H9 (cell line): ENCODE data around the gene FOXF2. TPM values are rescaled to one million over a fixed set of nuclear protein-coding genes. Genes with fewer than 3 reads are reported as not detected.

Experiments used
- DNase-seq: peaks from one replicate; pipeline ENCODE4 v3.0.0-alpha.2; 2017
- H2AFZ ChIP-seq: one replicate; pipeline ENCODE4 v1.6.1; 2013; ENCODE audit warnings: mild to moderate bottlenecking, low read length, control low read depth, moderate library complexity
- H2AK5ac ChIP-seq: 2 replicates; pipeline ENCODE4 v1.6.1; 2013; ENCODE audit warnings: low read length, control low read depth, mixed read lengths; ENCODE audit not compliant: insufficient read length
- H2BK120ac ChIP-seq: one replicate; pipeline ENCODE4 v1.6.1; 2013; ENCODE audit warnings: low read depth, mild to moderate bottlenecking, low read length, control low read depth, inconsistent platforms; ENCODE audit not compliant: poor library complexity, severe bottlenecking
- H2BK12ac ChIP-seq: 2 replicates; pipeline ENCODE4 v1.6.1; 2013; ENCODE audit warnings: low read length, control low read depth, mixed read lengths, low read depth; ENCODE audit not compliant: insufficient read length
- H2BK15ac ChIP-seq: 2 replicates; pipeline ENCODE4 v1.6.1; 2013; ENCODE audit warnings: low read depth, low read length, control low read depth
- H2BK20ac ChIP-seq: one replicate; pipeline ENCODE4 v1.6.1; 2013; ENCODE audit warnings: low read depth, mild to moderate bottlenecking, low read length, control low read depth, inconsistent platforms; ENCODE audit not compliant: poor library complexity, severe bottlenecking
- H2BK5ac ChIP-seq: 2 replicates; pipeline ENCODE4 v1.6.1; 2013; ENCODE audit warnings: low read length, control low read depth, mixed read lengths; ENCODE audit not compliant: insufficient read length
- H3K14ac ChIP-seq: 2 replicates; pipeline ENCODE4 v1.6.1; 2013; ENCODE audit warnings: low read length, control low read depth; ENCODE audit not compliant: insufficient read depth
- H3K18ac ChIP-seq: 2 replicates; pipeline ENCODE4 v1.6.1; 2013; ENCODE audit warnings: low read depth, mild to moderate bottlenecking, mixed read lengths, low read length, control low read depth; ENCODE audit not compliant: insufficient read length
- H3K23ac ChIP-seq: 2 replicates; pipeline ENCODE4 v1.6.1; 2013; ENCODE audit warnings: low read length, control low read depth, mixed read lengths, low read depth; ENCODE audit not compliant: insufficient read length
- H3K23me2 ChIP-seq: 2 replicates; pipeline ENCODE4 v1.6.1; 2013; ENCODE audit warnings: low read depth, mild to moderate bottlenecking, mixed read lengths, low read length, control low read depth; ENCODE audit not compliant: insufficient read length, poor library complexity, severe bottlenecking
- H3K27ac ChIP-seq: 2 replicates; pipeline ENCODE4 v1.5.1; 2013; ENCODE audit warnings: low read length, control low read depth, mixed read lengths, low read depth; ENCODE audit not compliant: insufficient read length
- H3K27me3 ChIP-seq: 2 replicates; pipeline ENCODE4 v1.6.1; 2013; ENCODE audit warnings: low read length, control low read depth, inconsistent platforms; ENCODE audit not compliant: insufficient read depth
- H3K4ac ChIP-seq: 2 replicates; pipeline ENCODE4 v1.6.1; 2013; ENCODE audit warnings: low read depth, mild to moderate bottlenecking, control low read depth, inconsistent platforms, low read length, moderate library complexity
- H3K4me1 ChIP-seq: 2 replicates; pipeline ENCODE4 v1.6.1; 2013; ENCODE audit warnings: low read length, control low read depth, inconsistent platforms; ENCODE audit not compliant: insufficient read depth
- H3K4me2 ChIP-seq: 2 replicates; pipeline ENCODE4 v1.6.1; 2013; ENCODE audit warnings: low read length, control low read depth, mixed read lengths; ENCODE audit not compliant: insufficient read length, insufficient read depth
- H3K56ac ChIP-seq: 2 replicates; pipeline ENCODE4 v1.6.1; 2013; ENCODE audit warnings: low read depth, mild to moderate bottlenecking, mixed read lengths, low read length, control low read depth; ENCODE audit not compliant: insufficient read length
- H3K79me1 ChIP-seq: 2 replicates; pipeline ENCODE4 v1.6.1; 2013; ENCODE audit warnings: low read depth, mild to moderate bottlenecking, moderate library complexity, low read length, control low read depth, inconsistent platforms; ENCODE audit not compliant: insufficient read depth, poor library complexity, severe bottlenecking
- H3K79me2 ChIP-seq: 2 replicates; pipeline ENCODE4 v1.6.1; 2013; ENCODE audit warnings: low read length, control low read depth, inconsistent platforms; ENCODE audit not compliant: insufficient read depth
- H3K9ac ChIP-seq: 2 replicates; pipeline ENCODE4 v1.6.1; 2013; ENCODE audit warnings: low read length, control low read depth, mixed read lengths; ENCODE audit not compliant: insufficient read length; ENCODE audit errors: extremely low read depth
- H3K9me3 ChIP-seq: one replicate; pipeline ENCODE4 v1.6.1; 2013; ENCODE audit warnings: low read depth, low read length, inconsistent platforms; ENCODE audit not compliant: control insufficient read depth
- H3T11ph ChIP-seq: one replicate; pipeline ENCODE4 v1.6.1; 2013; ENCODE audit warnings: mild to moderate bottlenecking, low read length, control low read depth, inconsistent platforms
- H4K20me1 ChIP-seq: one replicate; pipeline ENCODE4 v1.6.1; 2013; ENCODE audit not compliant: control insufficient read depth, insufficient read length, insufficient read depth
- H4K5ac ChIP-seq: 2 replicates; pipeline ENCODE4 v1.6.1; 2013; ENCODE audit warnings: low read depth, mild to moderate bottlenecking, mixed read lengths, low read length, control low read depth; ENCODE audit not compliant: insufficient read length
- H4K8ac ChIP-seq: replicated peaks from 2 replicates; pipeline ENCODE4 v1.6.1; 2013; ENCODE audit warnings: low read length, control low read depth, mixed read lengths, low read depth; ENCODE audit not compliant: insufficient read length
- H4K91ac ChIP-seq: 2 replicates; pipeline ENCODE4 v1.6.1; 2013; ENCODE audit warnings: low read depth, mild to moderate bottlenecking, moderate library complexity, mixed read lengths, low read length, control low read depth; ENCODE audit not compliant: insufficient read length
- H3K27ac Mint-ChIP-seq, 3 experiments: 2 replicates in 2 of 3; 3 replicates in 1 of 3; pipeline ENCODE4 v1.8.0; 2020 to 2021; ENCODE audit warnings: mixed read lengths in 3 of 3, mild to moderate bottlenecking in 1 of 3, moderate library complexity in 1 of 3
- H3K27me3 Mint-ChIP-seq: 2 replicates; pipeline ENCODE4 v1.8.0; 2021; ENCODE audit warnings: low read depth, mild to moderate bottlenecking, moderate library complexity, mixed read lengths
- H3K36me3 Mint-ChIP-seq, 3 experiments: 2 replicates in 2 of 3; 3 replicates in 1 of 3; pipeline ENCODE4 v1.8.0; 2020 to 2021; ENCODE audit warnings: low read depth in 3 of 3, mixed read lengths in 3 of 3; ENCODE audit not compliant: insufficient read depth in 1 of 3
- H3K4me1 Mint-ChIP-seq, 2 experiments: 2 replicates each; pipeline ENCODE4 v1.8.0; 2020; ENCODE audit warnings: mixed read lengths in 2 of 2
- H3K4me3 Mint-ChIP-seq, 2 experiments: 2 replicates in 1 of 2; 3 replicates in 1 of 2; pipeline ENCODE4 v1.8.0; 2020 to 2021; ENCODE audit warnings: mild to moderate bottlenecking in 2 of 2, mixed read lengths in 2 of 2, moderate library complexity in 1 of 2
- H3K9me3 Mint-ChIP-seq, 2 experiments: 2 replicates in 1 of 2; 3 replicates in 1 of 2; pipeline ENCODE4 v1.8.0; 2020; ENCODE audit warnings: mild to moderate bottlenecking in 2 of 2, mixed read lengths in 2 of 2, moderate library complexity in 1 of 2
- WGBS: extraction: QIAGEN DNeasy Blood & Tissue Kit; methylation state at CpG from one replicate; pipeline ENCODE4 v1.1.7; 2013; ENCODE audit warnings: missing lambda C conversion rate, low lambda C conversion rate, mixed read lengths; ENCODE audit not compliant: insufficient read length; ENCODE audit errors: extremely low coverage; 5-methylcytosine and 5-hydroxymethylcytosine counted together
- total RNA-seq: library from RNA; stranded (reverse); gene quantifications from 2 replicates; pipeline ENCODE4 v1.2.1, GENCODE V29; 2021
- TF ChIP-seq, protein P1 (sequence below): fragments of 200-600 bp; sonication (generic); conservative IDR thresholded peaks from 3 replicates; pipeline ENCODE4 v1.8.0; 2021; ENCODE audit warnings: antibody characterized with exemption, mild to moderate bottlenecking

FOXF2 gene
- total RNA-seq, 1 experiment from 2014 or later: not detected

DNA sequence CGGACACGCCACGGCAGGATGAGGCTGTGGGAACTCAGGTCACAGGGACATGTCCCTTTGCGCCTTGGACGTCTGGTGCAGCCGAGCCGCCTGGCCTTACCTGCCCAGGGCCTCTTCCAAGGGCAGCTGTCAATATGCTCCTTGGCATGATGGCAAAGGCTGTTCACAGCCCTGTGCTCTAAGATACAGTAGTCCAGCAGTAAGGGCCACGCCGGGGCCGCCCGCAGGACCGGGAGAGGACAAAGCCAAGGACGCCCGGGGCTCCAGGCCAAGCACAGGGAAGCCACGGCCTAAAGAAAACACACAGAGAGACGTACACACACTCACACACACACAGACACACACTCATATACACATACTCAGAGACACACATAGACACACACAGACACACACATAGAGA is 13.0 kb downstream of the FOXF2 start:
- Mint-ChIP-seq H3K9me3 (peaks cover 0 to 4% of the 10 kb centered on the region in 2 experiments; a peak in 1 of 5 replicates), H3K27ac (no peak overlapping the region), H3K27me3 (peaks cover 43% of the 10 kb centered on the region), H3K4me3 (no peak overlapping the region), H3K4me1 (peaks cover 0 to 6% of the 10 kb centered on the region in 2 experiments; a peak in 2 of 4 replicates), H3K36me3 (no peaks in the 10 kb centered on the region)
- no CpG with 5 or more reads among the region's 16 CpGs for WGBS
- Histone ChIP-seq H2BK12ac (no peak overlapping the region), H3K18ac (no peak overlapping the region), H3K23me2 (no peaks in the 10 kb centered on the region), H3K79me2 (no peaks in the 10 kb centered on the region), H3K27ac (no peak overlapping the region), H2BK15ac (no peak overlapping the region), H4K91ac (no peak overlapping the region), H2AK5ac (no peak overlapping the region), H3K9ac (no peak overlapping the region), H3K23ac (no peak overlapping the region), H3K27me3 (peaks cover 16% of the 10 kb centered on the region; the same call in 1 of the 2 replicates), H2BK120ac (no peak overlapping the region), H3K4ac (no peak overlapping the region), H2AFZ (no peak overlapping the region), H3K79me1 (no peaks in the 10 kb centered on the region), H4K5ac (no peak overlapping the region), H3T11ph (no peak overlapping the region), H3K14ac (no peak overlapping the region), H3K56ac (no peak overlapping the region), H4K8ac (no peak overlapping the region), H2BK20ac (no peak overlapping the region), H3K4me1 (no peaks in the 10 kb centered on the region), H4K20me1 (no peaks in the 10 kb centered on the region), H3K4me2 (no peak overlapping the region), H3K9me3 (no peaks in the 10 kb centered on the region), H2BK5ac (no peak overlapping the region)
- TF ChIP-seq, protein P1, sequence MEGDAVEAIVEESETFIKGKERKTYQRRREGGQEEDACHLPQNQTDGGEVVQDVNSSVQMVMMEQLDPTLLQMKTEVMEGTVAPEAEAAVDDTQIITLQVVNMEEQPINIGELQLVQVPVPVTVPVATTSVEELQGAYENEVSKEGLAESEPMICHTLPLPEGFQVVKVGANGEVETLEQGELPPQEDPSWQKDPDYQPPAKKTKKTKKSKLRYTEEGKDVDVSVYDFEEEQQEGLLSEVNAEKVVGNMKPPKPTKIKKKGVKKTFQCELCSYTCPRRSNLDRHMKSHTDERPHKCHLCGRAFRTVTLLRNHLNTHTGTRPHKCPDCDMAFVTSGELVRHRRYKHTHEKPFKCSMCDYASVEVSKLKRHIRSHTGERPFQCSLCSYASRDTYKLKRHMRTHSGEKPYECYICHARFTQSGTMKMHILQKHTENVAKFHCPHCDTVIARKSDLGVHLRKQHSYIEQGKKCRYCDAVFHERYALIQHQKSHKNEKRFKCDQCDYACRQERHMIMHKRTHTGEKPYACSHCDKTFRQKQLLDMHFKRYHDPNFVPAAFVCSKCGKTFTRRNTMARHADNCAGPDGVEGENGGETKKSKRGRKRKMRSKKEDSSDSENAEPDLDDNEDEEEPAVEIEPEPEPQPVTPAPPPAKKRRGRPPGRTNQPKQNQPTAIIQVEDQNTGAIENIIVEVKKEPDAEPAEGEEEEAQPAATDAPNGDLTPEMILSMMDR: no peak
- DNase-seq: no peak
